Peyer's patch (tissue), 4 donors: ENCODE data around the gene PDCD1.

Experiments
- POLR2A ChIP-seq, 2 donors: fragments of 450-650 bp; IDR thresholded peaks; one replicate each; pipeline ENCODE4 v1.5.1; 2017; ENCODE audit warnings: antibody characterized with exemption in 2 of 2, mild to moderate bottlenecking in 2 of 2, moderate library complexity in 2 of 2
- TF ChIP-seq, protein P1 (sequence below), 6 experiments: fragments of 450-650 bp in 4 of 6; fragments of 200-600 bp in 2 of 6; sonication (generic) in 1 of 6; IDR thresholded peaks; one replicate each; pipeline ENCODE4 v1.5.1; 2017 to 2019; ENCODE audit warnings: antibody characterized with exemption in 6 of 6, mild to moderate bottlenecking in 3 of 6, moderate library complexity in 1 of 6

- TF ChIP-seq POLR2A (IDR thresholded peaks at IDR 0.05): no peak
- TF ChIP-seq, protein P1, sequence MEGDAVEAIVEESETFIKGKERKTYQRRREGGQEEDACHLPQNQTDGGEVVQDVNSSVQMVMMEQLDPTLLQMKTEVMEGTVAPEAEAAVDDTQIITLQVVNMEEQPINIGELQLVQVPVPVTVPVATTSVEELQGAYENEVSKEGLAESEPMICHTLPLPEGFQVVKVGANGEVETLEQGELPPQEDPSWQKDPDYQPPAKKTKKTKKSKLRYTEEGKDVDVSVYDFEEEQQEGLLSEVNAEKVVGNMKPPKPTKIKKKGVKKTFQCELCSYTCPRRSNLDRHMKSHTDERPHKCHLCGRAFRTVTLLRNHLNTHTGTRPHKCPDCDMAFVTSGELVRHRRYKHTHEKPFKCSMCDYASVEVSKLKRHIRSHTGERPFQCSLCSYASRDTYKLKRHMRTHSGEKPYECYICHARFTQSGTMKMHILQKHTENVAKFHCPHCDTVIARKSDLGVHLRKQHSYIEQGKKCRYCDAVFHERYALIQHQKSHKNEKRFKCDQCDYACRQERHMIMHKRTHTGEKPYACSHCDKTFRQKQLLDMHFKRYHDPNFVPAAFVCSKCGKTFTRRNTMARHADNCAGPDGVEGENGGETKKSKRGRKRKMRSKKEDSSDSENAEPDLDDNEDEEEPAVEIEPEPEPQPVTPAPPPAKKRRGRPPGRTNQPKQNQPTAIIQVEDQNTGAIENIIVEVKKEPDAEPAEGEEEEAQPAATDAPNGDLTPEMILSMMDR (IDR thresholded peaks at IDR 0.05): no peak
Measured at GRCh38 chr2:241894056-241894641, 35.5 kb upstream of the PDCD1 start.
